ENCODE data around the gene SSTR5.
"Not testable (repeated sequence)": the region's sequence is repeated elsewhere in the genome, so short reads cannot be mapped to it uniquely, and the experiment has no call there.

Gene SSTR5

DNA sequence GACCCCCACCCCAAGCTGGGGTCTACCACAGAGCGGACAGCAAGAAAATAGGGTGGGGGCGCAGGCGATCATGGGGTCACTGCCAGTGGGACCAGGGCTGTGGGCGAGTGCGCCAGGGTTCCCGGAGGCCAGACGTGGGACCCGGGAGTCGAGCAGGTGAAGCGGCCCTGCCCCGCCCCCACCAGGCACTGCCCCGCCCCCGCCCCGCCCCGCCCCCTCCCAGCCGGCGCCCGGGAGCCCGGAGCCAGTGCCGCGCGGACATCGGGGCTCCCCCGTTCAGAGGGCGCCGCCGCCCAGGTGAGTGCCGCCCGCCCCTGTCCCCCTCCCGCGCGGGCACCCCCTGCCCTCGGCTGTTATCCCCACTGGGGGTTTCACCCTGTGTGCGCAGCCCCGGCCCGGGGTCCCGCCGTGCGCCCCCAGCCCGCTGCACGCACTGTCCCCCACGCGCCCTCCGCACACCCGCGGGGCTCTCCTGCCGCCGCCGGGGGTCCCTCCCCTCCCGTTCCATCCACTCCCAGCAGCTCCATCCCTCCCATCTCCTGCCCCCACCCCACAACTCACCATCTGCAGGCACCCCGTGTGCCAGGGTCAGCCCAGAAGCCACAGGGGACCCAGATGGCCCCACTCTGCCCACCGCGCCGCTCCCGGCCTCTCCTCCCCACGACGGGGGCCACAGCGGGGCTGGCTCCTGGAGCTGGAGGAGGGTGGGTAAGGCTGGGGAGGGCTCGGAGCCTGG is at the start of gene SSTR5:
Gene SSTR5, plus strand, starts transcription at position 222 of the 736 bp plus-strand sequence. CDS start 6,122 bp downstream, outside the sequence.
- DNase-seq, result no peak

DNA sequence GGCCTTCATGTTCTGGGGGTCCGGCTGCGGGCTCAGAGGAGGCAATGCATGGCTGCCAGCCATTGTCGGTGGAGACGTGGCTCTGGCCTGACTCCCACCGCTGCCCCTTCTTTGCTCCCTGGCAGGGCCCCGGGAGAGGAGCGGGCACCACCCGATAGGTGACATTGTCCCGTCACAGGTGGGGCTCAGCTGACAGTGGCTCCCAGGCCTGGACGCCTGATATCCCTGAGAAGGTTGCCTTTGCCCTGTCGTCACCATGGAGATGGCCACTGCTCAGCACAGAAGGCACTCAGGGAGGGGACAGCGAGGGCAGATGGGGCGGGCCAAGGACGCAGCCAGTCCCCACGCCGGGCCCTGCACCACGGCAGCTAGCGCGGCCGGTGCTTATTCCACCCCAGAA is 48.4 kb upstream of the SSTR5 start:
- no peak for DNase-seq

DNA sequence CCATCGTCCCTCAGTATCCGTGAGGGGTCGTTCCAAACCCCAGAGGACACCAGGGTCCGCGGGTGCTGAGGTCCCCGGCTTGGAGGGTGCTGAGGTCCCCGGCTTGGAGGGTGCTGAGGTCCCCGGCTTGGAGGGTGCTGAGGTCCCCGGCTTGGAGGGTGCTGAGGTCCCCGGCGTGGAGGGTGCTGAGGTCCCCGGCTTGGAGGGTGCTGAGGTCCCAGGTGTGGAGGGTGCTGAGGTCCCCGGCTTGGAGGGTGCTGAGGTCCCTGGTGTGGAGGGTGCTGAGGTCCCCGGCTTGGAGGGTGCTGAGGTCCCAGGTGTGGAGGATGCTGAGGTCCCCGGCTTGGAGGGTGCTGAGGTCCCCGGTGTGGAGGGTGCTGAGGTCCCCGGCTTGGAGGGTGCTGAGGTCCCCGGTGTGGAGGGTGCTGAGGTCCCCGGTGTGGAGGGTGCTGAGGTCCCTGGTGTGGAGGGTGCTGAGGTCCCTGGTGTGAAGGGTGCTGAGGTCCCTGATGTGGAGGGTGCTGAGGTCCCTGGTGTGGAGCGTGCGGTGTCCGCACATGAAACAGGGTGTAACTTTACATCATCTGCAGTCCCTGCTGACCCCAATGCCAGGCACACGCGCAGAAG is 47.3 kb upstream of the SSTR5 start:
- DNase-seq, result not testable (repeated sequence)

DNA sequence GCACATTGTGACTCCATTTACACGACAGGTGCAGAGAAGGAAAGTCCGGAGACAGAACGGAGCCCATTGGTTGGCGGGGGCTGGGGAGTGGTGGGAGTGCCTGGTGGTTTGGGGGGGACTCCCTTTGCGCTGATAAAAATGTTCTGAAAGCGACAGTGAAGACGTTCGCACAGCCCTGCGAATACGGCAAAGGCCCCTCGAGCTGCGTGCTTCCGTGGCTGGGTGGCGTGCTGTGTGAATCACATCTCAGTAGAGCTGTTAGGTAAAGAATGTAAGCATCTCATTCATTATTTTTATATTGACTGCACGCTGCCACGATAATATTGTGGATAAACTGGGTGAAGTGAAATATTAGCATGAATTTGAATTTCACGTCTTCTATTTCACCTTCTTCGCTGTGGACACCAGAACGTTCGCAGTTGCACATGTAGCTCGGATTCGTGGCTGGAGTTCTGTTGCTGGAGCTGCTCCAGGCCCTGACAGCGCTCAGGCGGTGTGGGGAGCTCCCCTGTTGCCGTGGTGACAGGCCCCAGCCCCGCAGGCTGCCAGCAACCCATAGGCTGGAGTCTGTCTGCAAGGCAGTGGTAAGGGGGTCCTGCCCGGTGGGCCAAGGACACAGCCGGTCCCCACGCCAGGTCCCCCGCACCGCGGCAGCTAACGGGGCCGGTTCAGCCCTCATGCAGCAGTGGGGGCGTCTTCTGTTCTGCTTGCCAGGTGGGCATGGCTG is 46.3 kb upstream of the SSTR5 start:
- DNase-seq, result no peak

DNA sequence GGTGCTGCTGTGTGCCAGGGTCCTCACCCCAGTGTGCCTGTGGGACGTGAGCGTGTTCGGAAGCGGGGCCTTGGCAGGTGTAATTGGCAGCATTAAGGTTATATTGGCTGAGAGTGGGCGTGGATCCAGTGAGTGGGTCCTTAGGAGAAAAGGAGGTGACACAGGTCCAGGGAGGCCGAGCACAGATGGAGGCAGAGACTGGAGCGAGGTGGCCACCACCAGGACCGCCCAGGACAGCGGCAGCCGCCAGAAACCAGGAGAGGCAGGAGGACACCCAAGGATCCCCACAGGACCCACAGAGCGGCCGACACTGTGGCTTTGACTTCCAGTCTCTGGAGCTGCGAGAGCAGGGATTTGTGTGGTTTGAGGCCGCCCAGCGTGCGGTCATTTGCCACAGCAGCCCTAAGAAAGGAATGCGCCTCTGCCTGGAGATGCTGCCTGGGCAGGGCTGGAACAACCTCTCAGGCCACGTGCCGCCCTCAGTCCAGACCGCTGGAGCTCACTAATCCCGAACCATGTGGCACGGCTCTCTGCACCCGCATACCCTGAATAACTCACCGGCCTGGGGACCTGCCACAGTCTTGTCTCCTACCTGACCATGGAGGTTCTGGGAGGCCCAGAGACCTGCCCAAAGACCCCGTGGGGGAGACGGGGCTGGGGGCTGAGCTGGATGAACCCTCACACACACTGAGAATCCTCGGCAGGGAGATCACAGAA is 45.6 kb upstream of the SSTR5 start:
- DNase-seq, result no peak

DNA sequence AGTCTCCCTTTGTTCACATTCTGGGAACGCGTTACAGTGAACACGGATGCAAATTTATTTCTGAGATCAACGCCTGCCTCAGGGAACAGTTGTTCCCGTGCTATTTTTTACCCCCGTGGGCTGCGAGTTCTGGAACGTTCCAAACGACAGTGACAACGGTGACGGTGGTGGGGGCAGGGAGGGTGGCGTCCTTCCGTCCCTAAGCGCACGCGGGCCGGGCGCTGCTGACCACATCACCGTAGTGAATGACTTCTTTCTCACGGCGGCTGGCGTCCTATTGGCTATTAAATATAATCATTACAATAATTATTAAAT is 45.1 kb upstream of the SSTR5 start:
- no peak for DNase-seq

DNA sequence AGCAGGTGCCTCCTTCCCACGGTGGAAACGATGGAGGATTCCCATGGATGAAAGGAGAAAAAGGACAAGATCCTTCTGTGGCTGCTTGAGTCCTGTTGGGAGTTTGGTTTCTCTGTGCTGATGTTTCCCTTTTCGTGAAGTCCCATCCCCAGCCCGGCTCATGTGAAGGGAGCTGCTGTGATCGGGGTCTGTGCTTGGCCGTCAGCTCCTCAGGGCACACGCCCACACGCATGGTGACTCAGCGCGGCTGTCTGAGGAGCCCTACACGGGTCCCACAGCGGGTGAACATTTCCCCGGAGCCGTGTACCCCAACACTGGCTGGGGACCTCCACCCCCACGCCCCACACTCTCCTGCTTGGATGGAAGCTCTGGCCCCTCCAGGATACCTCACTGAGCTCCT is 44.5 kb upstream of the SSTR5 start:
- DNase-seq, result peak; percentile 11

DNA sequence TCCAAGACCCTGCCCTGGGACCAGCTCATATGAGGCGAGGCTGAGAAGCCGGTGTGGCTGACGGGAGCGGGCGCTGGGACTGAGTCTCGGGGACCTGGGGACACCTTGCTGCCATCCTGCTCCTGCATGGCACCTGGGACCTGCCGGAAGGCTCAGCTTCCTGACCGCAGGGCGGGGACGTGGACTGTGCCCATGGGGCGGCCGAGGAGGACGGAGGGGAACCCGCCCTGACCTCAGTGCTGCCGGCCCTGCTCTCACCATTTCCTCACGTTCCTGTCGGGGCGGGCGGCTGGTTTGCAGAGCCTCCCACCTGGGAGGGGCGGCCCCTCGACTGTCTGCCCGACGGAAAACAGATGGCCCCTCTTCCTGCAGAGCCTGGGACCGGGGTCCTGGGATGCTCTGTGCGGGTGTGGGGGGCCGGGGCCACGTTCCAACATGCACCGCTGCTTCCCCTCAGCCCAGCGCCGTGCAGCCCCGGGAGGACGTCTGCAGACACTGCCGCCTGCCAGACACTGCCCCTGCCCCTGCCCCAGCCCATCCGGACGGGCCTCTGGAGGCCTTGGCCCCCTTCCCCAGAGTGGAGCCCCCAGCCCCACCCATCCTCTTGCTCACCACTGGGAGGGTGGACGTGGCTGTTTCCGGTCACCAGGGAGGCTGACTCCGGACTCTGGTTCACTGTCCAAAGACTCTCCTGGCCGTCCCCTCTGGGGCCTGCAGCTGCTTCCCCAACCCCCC is 43.9 kb upstream of the SSTR5 start:
- no peak for DNase-seq

DNA sequence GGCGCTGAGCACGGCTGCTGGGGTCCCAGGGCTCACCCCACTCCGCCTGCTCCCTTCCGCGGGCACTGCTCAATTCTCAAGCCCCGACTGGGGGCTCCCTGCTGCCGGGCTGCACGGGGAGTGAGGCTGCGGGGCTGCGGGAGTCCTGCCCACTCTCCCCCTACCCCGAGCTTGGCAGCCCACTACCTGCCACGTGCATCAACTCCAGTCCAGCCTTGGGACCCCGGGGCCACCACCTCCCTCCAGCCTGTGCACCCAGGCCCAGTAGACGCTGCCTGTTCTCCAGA is 43.3 kb upstream of the SSTR5 start:
- DNase-seq, result no peak

DNA sequence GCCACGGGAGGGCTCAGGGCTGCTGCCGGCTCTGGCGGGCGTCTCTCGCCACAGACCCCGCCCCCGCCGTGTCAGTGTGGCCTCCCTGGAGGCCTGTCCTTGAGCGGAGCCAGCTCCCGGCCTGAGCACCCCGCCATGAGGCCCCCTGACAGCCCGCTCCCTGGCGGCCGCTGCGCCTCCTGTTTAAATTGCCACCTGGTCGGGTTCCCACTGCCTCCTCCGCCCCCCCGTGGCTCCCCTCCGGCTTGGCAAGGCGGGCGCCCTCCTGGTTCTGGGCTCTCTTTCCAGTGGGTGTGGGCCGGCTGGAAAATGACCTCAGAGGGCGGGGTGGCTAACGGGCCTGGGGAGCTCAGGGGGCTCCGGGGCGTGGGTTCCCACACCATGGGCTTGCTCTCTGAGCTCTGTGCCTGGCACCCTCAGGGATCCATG is 42.1 kb upstream of the SSTR5 start:
- no peak for DNase-seq

DNA sequence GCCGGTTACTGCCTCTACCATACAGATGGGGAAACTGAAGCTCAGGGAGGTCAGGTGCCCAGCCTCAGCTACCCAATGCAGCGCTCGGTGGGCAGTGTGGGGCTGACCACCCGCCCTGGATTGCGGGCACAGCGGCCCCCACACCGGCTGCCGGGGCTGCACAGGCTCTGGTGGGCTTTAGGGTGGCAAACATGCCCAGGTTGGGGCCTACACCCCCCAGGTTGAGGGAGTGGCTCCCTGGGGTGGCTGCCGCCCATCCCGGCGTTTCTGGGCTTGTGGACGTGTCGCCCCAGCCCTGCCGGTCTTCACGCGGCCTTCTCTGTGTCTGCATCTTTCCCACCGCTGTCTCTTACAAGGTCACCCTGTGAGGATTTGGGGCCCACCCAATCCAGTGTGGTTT is 40.9 kb upstream of the SSTR5 start:
- no peak for DNase-seq

DNA sequence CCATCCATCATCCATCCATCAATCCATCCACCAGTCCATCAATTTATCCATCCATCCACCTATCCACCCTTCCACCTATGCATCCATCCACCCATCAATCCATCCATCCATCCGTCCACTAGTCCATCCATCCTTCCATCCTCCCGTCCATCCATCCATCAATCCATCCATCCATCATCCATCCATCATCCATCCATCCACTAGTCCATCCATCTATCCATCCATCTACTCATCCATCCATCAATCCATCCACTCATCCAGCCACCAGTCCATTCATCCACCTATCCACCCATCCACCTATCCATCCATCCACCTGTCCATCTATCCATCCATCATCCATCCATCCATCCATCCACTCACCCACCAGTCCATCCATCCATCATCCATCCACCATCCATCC is 39.9 kb upstream of the SSTR5 start:
- DNase-seq, result no peak

DNA sequence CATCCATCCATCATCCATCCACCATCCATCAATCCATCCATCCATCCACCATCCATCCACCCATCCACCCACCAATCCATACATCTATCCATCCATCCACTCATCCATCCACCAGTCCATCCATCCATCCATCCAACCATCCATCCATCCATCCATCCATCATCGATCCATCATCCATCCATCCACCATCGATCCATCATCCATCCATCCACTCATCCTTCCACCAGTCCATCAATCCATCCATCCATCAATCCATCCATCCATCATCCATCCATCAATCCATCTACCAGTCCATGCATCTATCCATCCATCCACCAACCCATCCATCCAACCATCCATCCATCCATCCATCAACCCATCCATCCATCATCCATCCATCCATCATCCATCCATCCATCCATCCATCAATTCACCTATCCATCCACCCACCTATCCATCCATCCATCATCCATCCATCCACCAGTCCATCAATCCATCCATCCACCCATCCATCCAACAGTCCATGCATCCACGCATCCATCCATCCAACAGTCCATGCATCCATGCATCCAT is 39.3 kb upstream of the SSTR5 start:
- no peak for DNase-seq

DNA sequence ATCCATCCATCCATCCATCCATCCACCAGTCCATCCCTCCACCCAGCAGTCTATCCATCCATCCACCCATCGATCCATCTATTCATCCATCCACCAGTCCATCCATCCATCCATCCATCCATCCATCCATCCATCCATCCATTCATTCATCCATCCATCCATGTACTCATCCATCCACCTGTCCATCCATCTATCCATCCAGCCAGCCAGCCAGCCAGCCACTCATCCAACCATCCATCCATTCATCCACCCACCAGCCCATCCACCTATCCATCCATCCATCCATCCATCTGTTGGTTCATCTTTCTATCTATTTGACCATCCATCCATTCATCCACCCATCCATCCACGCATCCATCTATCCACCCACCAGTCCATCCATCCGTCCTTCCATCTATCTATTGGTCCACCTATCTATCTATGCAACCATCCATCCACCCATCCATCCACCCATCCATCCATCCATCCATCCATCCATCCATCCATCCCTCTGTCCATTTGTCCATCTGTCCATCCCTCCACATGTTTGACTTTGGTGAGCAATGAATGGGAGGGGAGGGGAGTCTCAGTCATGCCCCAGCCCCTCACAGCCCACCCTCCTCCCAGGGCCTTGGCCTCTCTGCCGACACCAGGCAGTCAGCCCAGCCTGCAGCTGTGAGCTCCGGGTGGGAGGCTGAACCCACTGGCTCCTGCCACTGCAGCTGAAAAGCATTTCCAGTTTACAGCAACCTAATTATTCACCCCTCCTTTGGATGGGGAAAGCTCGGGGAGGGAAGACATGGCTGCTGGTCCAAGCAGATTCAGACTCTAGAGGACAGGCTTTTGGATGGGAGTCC is 38.1 kb upstream of the SSTR5 start:
- DNase-seq, result no peak

DNA sequence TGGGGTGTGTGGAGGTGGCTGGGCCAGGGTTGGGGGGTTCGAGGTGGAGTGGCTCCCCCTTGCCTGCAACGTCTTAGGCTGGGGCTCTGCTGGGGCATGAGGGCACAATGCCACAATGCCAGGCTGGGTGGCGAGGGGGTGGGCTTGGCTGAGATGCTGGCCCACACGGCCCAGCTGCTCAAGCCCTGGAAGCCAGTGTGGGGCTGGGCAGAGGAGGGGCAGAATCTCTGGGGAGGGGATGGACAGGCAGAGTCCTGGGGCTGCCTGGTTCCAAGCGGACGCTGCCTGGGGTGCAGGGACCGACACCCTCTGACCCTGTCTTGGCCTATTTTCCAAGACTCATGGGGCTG is 37.5 kb upstream of the SSTR5 start:
- DNase-seq, result no peak

DNA sequence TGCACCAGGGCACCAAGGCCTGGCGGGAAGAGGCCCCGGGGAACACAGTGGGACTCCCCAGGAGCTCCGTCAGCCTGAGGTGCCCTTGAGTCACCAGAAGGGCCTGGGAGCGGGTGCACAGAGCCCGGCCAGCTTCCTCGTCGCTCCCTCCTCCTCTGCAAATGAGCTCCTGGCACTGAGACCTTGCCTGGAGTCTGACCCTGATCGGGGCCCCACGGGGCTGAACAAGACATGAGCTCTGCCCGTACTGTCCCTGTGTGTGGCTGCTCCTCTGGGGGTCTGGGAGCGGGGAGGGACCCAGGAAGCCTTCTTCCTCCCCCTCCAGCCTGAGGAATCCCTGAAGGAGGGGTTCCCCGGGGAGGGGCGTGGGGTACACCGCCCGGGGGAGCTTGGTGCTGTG is 36.4 kb upstream of the SSTR5 start:
- DNase-seq, result no peak

DNA sequence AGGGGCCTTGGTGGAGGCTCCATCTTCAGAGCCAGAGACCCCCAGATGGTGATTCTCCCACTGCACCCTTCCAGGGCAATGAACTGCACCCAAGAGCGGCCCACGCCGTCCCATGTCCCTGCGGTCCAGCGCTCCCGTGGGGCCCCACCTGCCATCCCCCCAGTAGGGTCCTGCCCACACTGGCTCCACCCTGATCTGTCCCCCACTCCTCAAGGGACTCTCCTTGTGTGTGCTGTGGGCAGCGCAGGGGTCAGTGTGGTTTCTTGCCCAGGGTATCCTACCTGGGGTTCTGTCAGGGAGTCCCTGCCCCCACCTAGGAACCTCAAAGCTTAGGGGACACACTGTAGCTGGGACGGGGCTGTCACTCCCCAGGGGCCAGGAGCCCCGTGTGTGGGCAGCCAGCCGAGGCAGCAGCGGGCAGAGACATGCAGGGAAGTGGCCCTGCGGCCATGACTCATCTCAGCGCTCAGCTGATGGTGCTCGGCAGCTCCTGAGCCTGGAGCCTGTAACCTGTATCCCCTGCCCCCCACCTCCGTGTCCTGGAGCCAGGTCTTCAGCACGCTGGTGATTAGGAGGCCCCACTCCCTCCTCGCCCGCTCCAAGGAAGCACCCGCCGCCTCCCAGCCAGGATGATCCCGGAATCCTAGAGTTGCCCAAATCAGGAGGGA is 35.7 kb upstream of the SSTR5 start:
- no peak for DNase-seq

DNA sequence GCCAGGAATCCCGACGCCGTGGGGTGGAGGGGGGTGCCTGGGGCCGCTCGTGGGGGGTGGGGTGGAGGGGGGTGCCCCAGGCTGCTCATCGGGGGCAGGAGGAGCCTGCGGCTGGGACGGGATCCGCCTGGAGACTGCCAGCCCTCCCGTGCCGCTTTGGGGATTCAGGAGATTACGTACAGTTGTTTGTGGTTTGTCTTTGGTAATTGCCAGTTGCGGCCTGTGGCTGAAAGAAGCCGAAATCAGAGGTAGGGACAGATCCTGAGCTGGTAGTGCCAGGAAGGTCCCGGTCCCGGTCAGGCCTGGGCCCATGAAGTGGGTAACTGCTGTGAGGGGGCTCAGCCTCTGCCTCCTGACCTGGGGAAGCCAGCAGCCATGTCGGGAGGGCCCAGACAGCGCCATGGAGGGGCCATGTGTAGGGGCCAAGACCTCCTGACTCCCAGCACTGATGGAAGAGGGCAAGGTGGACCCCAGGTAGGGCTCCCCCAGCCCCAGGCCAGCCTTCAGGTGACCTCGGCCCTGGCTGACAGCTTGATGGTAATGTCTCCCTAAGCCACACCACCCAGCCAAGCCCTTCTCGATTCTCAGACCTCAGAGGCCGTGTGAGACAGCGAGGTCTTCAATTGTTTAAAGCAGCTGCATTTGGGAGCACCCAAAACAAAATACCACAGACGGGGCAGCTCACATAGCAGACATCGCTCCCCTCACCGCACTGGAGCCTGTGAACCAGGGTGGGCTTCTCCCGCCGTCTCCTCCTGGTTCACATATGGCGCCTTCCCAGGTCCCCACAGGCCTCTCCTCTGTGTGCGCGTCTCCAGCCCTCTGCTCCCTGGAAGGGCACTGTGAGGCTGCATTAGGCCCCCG is 34.9 kb upstream of the SSTR5 start:
- no peak for DNase-seq

DNA sequence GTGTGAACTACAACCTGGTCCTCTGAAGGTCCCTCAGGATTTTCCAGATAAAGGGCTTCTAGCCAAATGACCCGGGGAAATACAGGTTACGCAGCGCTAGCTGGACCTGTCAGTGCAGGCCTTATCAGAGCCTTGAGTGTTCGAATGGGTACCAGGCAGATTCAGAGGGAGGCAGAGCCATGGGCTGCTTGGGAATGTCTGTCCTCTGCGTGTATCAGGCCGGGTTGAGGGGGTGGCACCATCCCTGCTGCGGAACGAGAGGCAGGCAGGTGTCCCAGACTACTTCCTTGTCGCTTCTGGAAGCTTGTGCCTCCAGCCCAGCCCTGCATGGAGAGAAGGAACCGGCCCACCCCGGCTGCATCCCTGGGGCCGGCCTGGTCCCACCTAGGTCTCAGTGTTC is 33.6 kb upstream of the SSTR5 start:
- no peak for DNase-seq

DNA sequence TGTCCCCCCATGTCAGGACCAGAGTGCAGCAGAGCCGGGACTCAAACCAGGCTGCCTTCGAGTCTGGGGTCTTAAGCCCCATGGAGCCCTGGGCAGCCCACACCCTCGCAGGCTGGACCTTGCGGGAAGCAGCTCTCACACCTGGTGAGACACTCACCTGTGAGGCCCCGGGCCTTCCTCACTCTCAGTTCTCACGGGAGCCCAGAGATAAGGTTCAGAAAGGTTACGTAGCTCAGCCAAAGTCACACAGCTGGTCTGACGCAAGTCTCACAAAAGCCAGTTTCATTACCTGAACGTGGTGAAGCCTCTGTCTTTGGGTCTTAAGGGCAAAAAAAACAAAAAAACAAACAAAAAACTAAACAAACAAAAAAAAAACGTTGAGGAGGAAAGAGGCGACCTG is 32.8 kb upstream of the SSTR5 start:
- DNase-seq, result no peak
